Sigmoid colon (tissue), 7 donors: ENCODE measurements around the gene POLR3H. TPM values are rescaled to one million over a fixed set of nuclear protein-coding genes. Genes with fewer than 3 reads are reported as not detected.
A peak's percentile ranks its signal among the peaks of the same experiment; 100 is the strongest.

Experiments used
- DNase-seq: peaks from one replicate; pipeline ENCODE4 v3.0.0-alpha.2; 2019
- H3K27ac ChIP-seq, 4 donors: fragments of 200-600 bp; sonication (generic); one replicate each; pipeline ENCODE4 v1.5.1; 2016 to 2019; ENCODE audit warnings: mild to moderate bottlenecking in 1 of 4
- H3K27me3 ChIP-seq, 3 donors: fragments of 200-600 bp; sonication (generic); one replicate each; pipeline ENCODE4 v1.5.1; 2019; ENCODE audit warnings: mild to moderate bottlenecking in 1 of 3
- H3K36me3 ChIP-seq, 4 donors: fragments of 200-600 bp; sonication (generic); one replicate each; pipeline ENCODE4 v1.5.1; 2016 to 2019
- H3K4me1 ChIP-seq, 4 donors: fragments of 200-600 bp; sonication (generic); one replicate each; pipeline ENCODE4 v1.5.1; 2017 to 2019
- H3K4me3 ChIP-seq, 4 donors: fragments of 200-600 bp; sonication (generic); one replicate each; pipeline ENCODE4 v1.5.1; 2017 to 2019; ENCODE audit warnings: mild to moderate bottlenecking in 2 of 4, moderate library complexity in 1 of 4
- H3K9me3 ChIP-seq, 4 donors: fragments of 200-600 bp in 3 of 4; sonication (generic) in 3 of 4; one replicate each; pipeline versions ENCODE4 v1.5.1 to v1.6.1; 2013 to 2019
- CTCF ChIP-seq, 4 experiments: fragments of 450-650 bp in 3 of 4; fragments of 200-600 bp in 1 of 4; IDR thresholded peaks; one replicate each; pipeline ENCODE4 v1.5.1; 2016 to 2019; ENCODE audit warnings: antibody characterized with exemption in 4 of 4, mild to moderate bottlenecking in 3 of 4, moderate library complexity in 2 of 4
- EP300 ChIP-seq, 4 donors: sonication (generic); formaldehyde crosslinking; IDR thresholded peaks; one replicate each; pipeline ENCODE4 v1.6.1; 2017; ENCODE audit warnings: antibody characterized with exemption in 4 of 4
- POLR2A ChIP-seq, 2 donors: fragments of 450-650 bp; IDR thresholded peaks; one replicate each; pipeline ENCODE4 v1.6.1; 2016; ENCODE audit warnings: antibody characterized with exemption in 2 of 2, mild to moderate bottlenecking in 2 of 2, moderate library complexity in 2 of 2
- POLR2AphosphoS5 ChIP-seq, 4 donors: sonication (generic); formaldehyde crosslinking; IDR thresholded peaks; one replicate each; pipeline ENCODE4 v1.6.1; 2017; ENCODE audit warnings: antibody characterized with exemption in 4 of 4
- WGBS, 2 donors: extraction: QIAGEN DNeasy Blood & Tissue Kit; methylation state at CpG; one replicate each; pipeline ENCODE4 v1.1.7; 2013; 5-methylcytosine and 5-hydroxymethylcytosine counted together
- intact Hi-C: fragments of 100-400 bp; cut with DNase I; formaldehyde crosslinking; loops from one replicate; pipeline ENCODE4 v1.15.1; 2023
- polyA plus RNA-seq, 3 donors: library from polyadenylated mRNA; stranded (reverse); fragments of 200-250 nt; gene quantifications; one replicate each; pipeline ENCODE4 v1.2.3, GENCODE V29; 2013
- total RNA-seq, 4 donors: library from RNA; depleted of rRNA; stranded (reverse); fragments of >200 nt; gene quantifications; one replicate each; pipeline ENCODE4 v1.1.0, GENCODE V29; 2016
- donor health status: healthy with polysubstance abuse.
- donor health status: Bipolar disorder and iron deficiency.
- donor health status: healthy.

POLR3H gene
- total and polyA plus RNA-seq, 7 donors: 4.6 to 19.7 (median 10.5) TPM

GRCh38 chr22:41516462-41516861 is 27.8 kb downstream of the POLR3H start:
- no peak for DNase-seq
- H3K27me3 ChIP-seq: no peaks in the 10 kb centered on the region
- WGBS, 2 donors: 91 to 92% methylated on average over 8 of the region's 8 CpGs
- intact Hi-C loops: loop anchor here (2.0 to 5.0 kb wide), 2 partner anchors 114 to 214 kb away; partner anchors contain the start of gene ZC3H7B
- peaks cover 10 to 89% (median 44%) of the 10 kb centered on the region in 4 donors for H3K36me3 ChIP-seq
- no peak overlapping the region for H3K4me3 ChIP-seq
- TF ChIP-seq EP300 (IDR thresholded peaks at IDR 0.05): no peak
- TF ChIP-seq CTCF (IDR thresholded peaks at IDR 0.05): no peak
- TF ChIP-seq POLR2A (IDR thresholded peaks at IDR 0.05): no peak
- TF ChIP-seq POLR2AphosphoS5 (IDR thresholded peaks at IDR 0.05): no peak
- H3K27ac ChIP-seq: peak overlapping the region in 1 of 4 donors; percentile 75
- peaks cover 0 to 33% (median 29%) of the 10 kb centered on the region in 4 donors for H3K4me1 ChIP-seq
- no peaks in the 10 kb centered on the region for H3K9me3 ChIP-seq

GRCh38 chr22:41513391-41513790 is 30.9 kb downstream of the POLR3H start:
- intact Hi-C loops: no loop called here
- no peak overlapping the region for H3K4me3 ChIP-seq
- H3K27me3 ChIP-seq: no peaks in the 10 kb centered on the region
- DNase-seq: no peak
- H3K27ac ChIP-seq: peak overlapping the region; percentile 29 to 79 (median 67)
- TF ChIP-seq POLR2AphosphoS5 (IDR thresholded peaks at IDR 0.05) (no peak), CTCF (IDR thresholded peaks at IDR 0.05) (no peak), POLR2A (IDR thresholded peaks at IDR 0.05) (no peak), EP300 (IDR thresholded peaks at IDR 0.05) (no peak)
- no peaks in the 10 kb centered on the region for H3K9me3 ChIP-seq
- H3K4me1 ChIP-seq: peaks cover 0 to 37% (median 33%) of the 10 kb centered on the region in 4 donors
- WGBS, 2 donors: 90 to 91% methylated on average over 5 of the region's 5 CpGs
- H3K36me3 ChIP-seq: peaks cover 12 to 88% (median 51%) of the 10 kb centered on the region in 4 donors

GRCh38 chr22:41512421-41513194 is 31.7 kb downstream of the POLR3H start:
- Histone ChIP-seq H3K4me3 (no peak overlapping the region), H3K27ac (peak overlapping the region; percentile 29 to 79 (median 67)), H3K36me3 (peaks cover 20 to 91% (median 54%) of the 10 kb centered on the region in 4 donors), H3K9me3 (no peaks in the 10 kb centered on the region), H3K4me1 (peaks cover 0 to 31% (median 29%) of the 10 kb centered on the region in 4 donors), H3K27me3 (no peaks in the 10 kb centered on the region)
- 89 to 90% methylated on average over 17 of the region's 17 CpGs for WGBS, 2 donors
- intact Hi-C loops: no loop called here
- no peak for DNase-seq
- TF ChIP-seq POLR2AphosphoS5 (IDR thresholded peaks at IDR 0.05) (peak in 2 of 4 donors; percentile 5 to 9), EP300 (IDR thresholded peaks at IDR 0.05) (no peak), POLR2A (IDR thresholded peaks at IDR 0.05) (no peak), CTCF (IDR thresholded peaks at IDR 0.05) (no peak)

- Histone ChIP-seq H3K4me1 (peaks cover 0 to 26% (median 24%) of the 10 kb centered on the region in 4 donors), H3K27me3 (no peaks in the 10 kb centered on the region), H3K36me3 (peaks cover 20 to 87% (median 51%) of the 10 kb centered on the region in 4 donors), H3K27ac (peak overlapping the region; percentile 29 to 79 (median 67)), H3K4me3 (no peak overlapping the region), H3K9me3 (no peaks in the 10 kb centered on the region)
- WGBS, 2 donors: 70 to 80% methylated on average over 2 of the region's 2 CpGs
- DNase-seq: no peak
- TF ChIP-seq POLR2AphosphoS5 (IDR thresholded peaks at IDR 0.05) (no peak), CTCF (IDR thresholded peaks at IDR 0.05) (no peak), POLR2A (IDR thresholded peaks at IDR 0.05) (no peak), EP300 (IDR thresholded peaks at IDR 0.05) (no peak)
- intact Hi-C loops: no loop called here
Measured at GRCh38 chr22:41511521-41511968, 32.7 kb downstream of the POLR3H start.
